ENCODE results near the gene AKR1B1.
A peak's percentile ranks its signal among the peaks of the same experiment; 100 is the strongest.

Gene AKR1B1

DNA sequence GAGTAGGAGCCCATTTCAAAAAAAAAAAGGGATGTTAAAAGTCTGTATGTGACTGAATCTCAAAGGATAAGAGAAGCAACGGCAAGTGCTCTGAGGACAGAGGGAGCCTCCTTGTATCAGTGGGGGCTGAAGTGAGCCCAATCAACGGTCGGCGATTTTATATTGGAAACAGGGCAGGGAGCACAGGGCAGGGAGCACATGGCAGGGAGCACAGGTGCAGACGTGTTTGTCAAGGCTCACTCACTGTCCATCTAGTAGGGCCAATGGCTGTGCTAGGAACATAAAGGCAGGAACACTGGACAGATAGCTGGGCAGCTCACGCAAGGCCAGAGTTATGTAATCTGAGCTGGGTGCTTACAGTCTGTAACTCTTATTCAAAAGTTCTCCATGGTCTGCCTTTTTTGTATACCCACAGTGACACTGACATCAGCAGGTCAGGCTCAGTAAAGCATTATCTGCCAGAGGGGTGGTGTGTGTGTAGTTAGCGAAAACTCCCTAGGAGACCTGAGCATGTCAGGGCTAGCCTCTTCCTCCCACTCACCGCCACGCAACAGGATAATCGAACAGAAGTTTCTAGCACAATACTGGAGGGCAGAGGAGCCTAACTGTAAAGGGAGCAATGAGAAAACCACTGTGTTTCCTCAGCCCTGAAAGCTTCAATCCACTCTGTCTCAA lies 15.4 kb downstream of the AKR1B1 start:
- Histone ChIP-seq H3K4me2 (ENCODE audit: low read length) (no peak overlapping the region), H3K27me3 (ENCODE audit: control insufficient read depth, insufficient read depth, low read length) (no peaks in the 10 kb centered on the region), H3K36me3 (ENCODE audit: insufficient read depth, low read length) (peaks cover 75% of the 10 kb centered on the region), H3K4me1 (ENCODE audit: control insufficient read depth, insufficient read depth, low read length) (peaks cover 9% of the 10 kb centered on the region), H3K9me3 (replicated peaks; ENCODE audit: low read length) (no peaks in the 10 kb centered on the region), H3K4me3 (ENCODE audit: low read length) (no peak overlapping the region), H3K9ac (ENCODE audit: low read depth, low read length) (no peak overlapping the region)

GRCh38 chr7:134442441-134443220 lies 16.3 kb downstream of the AKR1B1 start:
- no peaks in the 10 kb centered on the region for H3K9me3 ChIP-seq (replicated peaks; ENCODE audit: low read length)
- H3K36me3 ChIP-seq (ENCODE audit: insufficient read depth, low read length), result peaks cover 66% of the 10 kb centered on the region

GRCh38 chr7:134441264-134441663 lies 17.6 kb downstream of the AKR1B1 start:
- Histone ChIP-seq H3K4me3 (ENCODE audit: low read length) (no peak overlapping the region), H3K36me3 (ENCODE audit: insufficient read depth, low read length) (peaks cover 53% of the 10 kb centered on the region), H3K27me3 (ENCODE audit: control insufficient read depth, insufficient read depth, low read length) (no peaks in the 10 kb centered on the region), H3K4me2 (ENCODE audit: low read length) (no peak overlapping the region), H3K9me3 (replicated peaks; ENCODE audit: low read length) (no peaks in the 10 kb centered on the region), H3K4me1 (ENCODE audit: control insufficient read depth, insufficient read depth, low read length) (no peaks in the 10 kb centered on the region), H3K9ac (ENCODE audit: low read depth, low read length) (no peak overlapping the region)

More at GRCh38 chr7:134442441-134443220, 16.3 kb downstream of the AKR1B1 start:
- Histone ChIP-seq H3K4me1 (ENCODE audit: control insufficient read depth, insufficient read depth, low read length) (peaks cover under 1% of the 10 kb centered on the region), H3K9ac (ENCODE audit: low read depth, low read length) (no peak overlapping the region), H3K4me2 (ENCODE audit: low read length) (no peak overlapping the region), H3K4me3 (ENCODE audit: low read length) (no peak overlapping the region), H3K27me3 (ENCODE audit: control insufficient read depth, insufficient read depth, low read length) (no peaks in the 10 kb centered on the region)

DNA sequence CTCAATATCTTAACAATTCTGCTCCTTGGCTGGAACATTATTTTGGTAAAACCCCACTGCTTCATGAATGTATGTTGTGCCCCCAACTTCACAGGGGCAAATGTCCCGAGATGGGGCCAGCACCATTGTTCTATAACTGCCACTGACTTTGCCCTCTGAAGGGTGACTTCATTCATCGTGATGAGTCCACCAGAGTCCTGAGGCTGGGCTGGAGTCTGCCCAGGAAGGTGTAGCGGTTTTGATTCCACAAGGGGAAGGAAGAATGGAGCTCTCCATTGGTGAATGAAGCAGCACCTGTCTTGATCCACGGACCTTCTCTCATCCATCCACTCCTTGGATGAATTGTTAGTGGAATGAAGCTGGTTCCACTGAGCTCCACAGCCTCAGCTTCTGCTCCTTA lies 18.4 kb downstream of the AKR1B1 start:
- Histone ChIP-seq H3K9me3 (replicated peaks; ENCODE audit: low read length) (no peaks in the 10 kb centered on the region), H3K9ac (ENCODE audit: low read depth, low read length) (no peak overlapping the region), H3K36me3 (ENCODE audit: insufficient read depth, low read length) (peaks cover 46% of the 10 kb centered on the region), H3K4me2 (ENCODE audit: low read length) (no peak overlapping the region), H3K4me3 (ENCODE audit: low read length) (no peak overlapping the region), H3K4me1 (ENCODE audit: control insufficient read depth, insufficient read depth, low read length) (no peaks in the 10 kb centered on the region), H3K27me3 (ENCODE audit: control insufficient read depth, insufficient read depth, low read length) (no peaks in the 10 kb centered on the region)

DNA sequence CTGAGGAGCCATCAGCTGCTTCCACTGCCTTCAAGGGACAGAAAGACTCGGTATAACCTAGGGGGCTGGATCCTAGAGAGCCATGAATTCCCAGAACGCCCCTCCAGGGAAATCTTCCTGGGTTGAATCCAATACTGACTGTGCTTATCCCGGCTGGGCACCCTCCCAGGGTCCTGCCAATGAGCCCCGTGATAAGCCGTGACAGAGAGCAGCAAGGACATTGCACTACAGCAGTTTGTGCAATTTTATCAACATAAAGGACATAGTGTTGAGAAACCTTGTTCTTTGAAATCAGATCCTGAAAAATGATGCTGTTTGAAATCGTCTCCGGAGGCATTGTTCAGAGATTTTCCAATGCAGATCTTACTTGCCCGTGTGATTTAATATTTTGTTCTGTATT lies 18.8 kb downstream of the AKR1B1 start:
- Histone ChIP-seq H3K4me2 (ENCODE audit: low read length) (no peak overlapping the region), H3K27me3 (ENCODE audit: control insufficient read depth, insufficient read depth, low read length) (no peaks in the 10 kb centered on the region), H3K36me3 (ENCODE audit: insufficient read depth, low read length) (peaks cover 43% of the 10 kb centered on the region), H3K4me3 (ENCODE audit: low read length) (no peak overlapping the region), H3K9me3 (replicated peaks; ENCODE audit: low read length) (no peaks in the 10 kb centered on the region), H3K4me1 (ENCODE audit: control insufficient read depth, insufficient read depth, low read length) (peaks cover under 1% of the 10 kb centered on the region), H3K9ac (ENCODE audit: low read depth, low read length) (no peak overlapping the region)

DNA sequence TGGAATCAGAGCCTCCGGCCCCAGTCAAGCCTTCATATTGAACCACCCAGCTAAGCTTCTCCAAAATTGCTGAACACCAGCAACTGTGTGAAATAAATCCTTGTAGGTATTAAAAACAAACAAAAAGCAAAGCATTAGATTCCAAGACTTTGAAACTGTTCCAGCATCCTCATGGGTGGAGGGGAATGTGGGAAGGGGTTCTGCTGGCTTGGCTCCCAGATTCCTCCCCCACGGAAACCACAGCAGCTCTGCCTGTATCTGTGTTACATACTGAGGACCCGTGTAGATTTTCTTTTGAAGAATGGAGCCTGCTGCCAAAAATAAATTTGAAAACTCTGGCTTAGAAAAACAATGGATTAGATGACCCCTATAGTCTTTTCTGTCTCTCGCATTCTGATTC lies 20.0 kb downstream of the AKR1B1 start:
- Histone ChIP-seq H3K4me2 (ENCODE audit: low read length) (no peak overlapping the region), H3K27me3 (ENCODE audit: control insufficient read depth, insufficient read depth, low read length) (no peaks in the 10 kb centered on the region), H3K9me3 (replicated peaks; ENCODE audit: low read length) (no peaks in the 10 kb centered on the region), H3K9ac (ENCODE audit: low read depth, low read length) (no peak overlapping the region), H3K4me3 (ENCODE audit: low read length) (no peak overlapping the region), H3K36me3 (ENCODE audit: insufficient read depth, low read length) (peaks cover 35% of the 10 kb centered on the region), H3K4me1 (ENCODE audit: control insufficient read depth, insufficient read depth, low read length) (peaks cover 4% of the 10 kb centered on the region)

GRCh38 chr7:134435161-134435920 lies 23.6 kb downstream of the AKR1B1 start:
- H3K4me3 ChIP-seq (ENCODE audit: low read length), result no peak overlapping the region
- no peak overlapping the region for H3K4me2 ChIP-seq (ENCODE audit: low read length)
- H3K9ac ChIP-seq (ENCODE audit: low read depth, low read length), result no peak overlapping the region
- no peaks in the 10 kb centered on the region for H3K9me3 ChIP-seq (replicated peaks; ENCODE audit: low read length)
- H3K4me1 ChIP-seq (ENCODE audit: control insufficient read depth, insufficient read depth, low read length), result peaks cover 19% of the 10 kb centered on the region
- no peaks in the 10 kb centered on the region for H3K27me3 ChIP-seq (ENCODE audit: control insufficient read depth, insufficient read depth, low read length)
- peaks cover 3% of the 10 kb centered on the region for H3K36me3 ChIP-seq (ENCODE audit: insufficient read depth, low read length)

DNA sequence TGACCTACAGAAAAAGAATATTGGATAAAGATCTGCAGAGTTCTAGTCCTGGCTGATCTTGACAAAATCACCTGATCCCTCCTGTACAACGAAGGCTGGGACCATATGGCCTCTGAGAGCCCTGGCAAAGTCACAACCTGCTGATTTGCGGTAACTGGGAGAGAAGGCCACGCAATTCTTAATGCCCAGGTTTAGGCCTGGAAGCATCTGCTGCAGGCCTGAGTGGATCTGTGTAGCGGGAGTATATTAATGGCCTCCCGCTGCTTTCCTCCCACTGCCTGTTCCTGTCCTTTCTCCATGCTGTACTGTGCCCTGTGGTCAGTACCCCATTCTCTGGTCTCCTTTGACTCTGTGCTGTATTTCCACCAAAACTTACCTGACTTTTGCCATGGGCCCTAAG lies 24.2 kb downstream of the AKR1B1 start:
- Histone ChIP-seq H3K4me1 (ENCODE audit: control insufficient read depth, insufficient read depth, low read length) (peaks cover 19% of the 10 kb centered on the region), H3K4me3 (ENCODE audit: low read length) (no peak overlapping the region), H3K27me3 (ENCODE audit: control insufficient read depth, insufficient read depth, low read length) (no peaks in the 10 kb centered on the region), H3K9ac (ENCODE audit: low read depth, low read length) (no peak overlapping the region), H3K36me3 (ENCODE audit: insufficient read depth, low read length) (no peaks in the 10 kb centered on the region), H3K9me3 (replicated peaks; ENCODE audit: low read length) (no peaks in the 10 kb centered on the region), H3K4me2 (ENCODE audit: low read length) (no peak overlapping the region)

DNA sequence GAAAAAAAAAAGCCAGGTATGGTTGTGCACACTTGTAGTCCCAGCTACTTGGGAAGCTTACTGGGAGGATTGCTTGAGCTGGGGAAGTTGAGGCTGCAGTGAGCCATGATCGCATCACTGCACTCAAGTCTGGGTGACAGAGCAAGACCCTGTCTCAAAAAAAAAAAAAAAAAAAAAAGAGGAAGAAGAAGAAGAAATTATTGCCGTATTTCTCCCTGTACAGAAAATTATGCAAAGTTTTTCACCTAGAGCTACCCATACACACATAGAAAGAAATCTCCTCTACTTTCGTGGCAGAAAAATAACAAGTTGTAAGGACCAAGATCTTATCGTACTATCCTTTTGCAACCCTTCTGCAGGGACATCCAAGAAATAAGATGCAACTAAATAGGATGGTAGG lies 25.5 kb downstream of the AKR1B1 start:
- Histone ChIP-seq H3K9ac (ENCODE audit: low read depth, low read length) (no peak overlapping the region), H3K4me2 (ENCODE audit: low read length) (no peak overlapping the region), H3K36me3 (ENCODE audit: insufficient read depth, low read length) (no peaks in the 10 kb centered on the region), H3K27me3 (ENCODE audit: control insufficient read depth, insufficient read depth, low read length) (no peaks in the 10 kb centered on the region), H3K4me1 (ENCODE audit: control insufficient read depth, insufficient read depth, low read length) (peaks cover 19% of the 10 kb centered on the region), H3K4me3 (ENCODE audit: low read length) (no peak overlapping the region), H3K9me3 (replicated peaks; ENCODE audit: low read length) (no peaks in the 10 kb centered on the region)

GRCh38 chr7:134432296-134433152 lies 26.4 kb downstream of the AKR1B1 start:
- Histone ChIP-seq H3K4me2 (ENCODE audit: low read length) (peak overlapping the region; percentile 90), H3K9me3 (replicated peaks; ENCODE audit: low read length) (no peaks in the 10 kb centered on the region), H3K9ac (ENCODE audit: low read depth, low read length) (peak overlapping the region; percentile 68), H3K36me3 (ENCODE audit: insufficient read depth, low read length) (no peaks in the 10 kb centered on the region), H3K4me3 (ENCODE audit: low read length) (peak overlapping the region; percentile 67), H3K4me1 (ENCODE audit: control insufficient read depth, insufficient read depth, low read length) (peaks cover 19% of the 10 kb centered on the region), H3K27me3 (ENCODE audit: control insufficient read depth, insufficient read depth, low read length) (no peaks in the 10 kb centered on the region)

- H3K4me1 ChIP-seq (ENCODE audit: control insufficient read depth, insufficient read depth, low read length), result peaks cover 19% of the 10 kb centered on the region
- H3K9ac ChIP-seq (ENCODE audit: low read depth, low read length), result peak overlapping the region; percentile 68
- H3K4me2 ChIP-seq (ENCODE audit: low read length), result peak overlapping the region; percentile 90
- H3K27me3 ChIP-seq (ENCODE audit: control insufficient read depth, insufficient read depth, low read length), result no peaks in the 10 kb centered on the region
- peak overlapping the region; percentile 67 for H3K4me3 ChIP-seq (ENCODE audit: low read length)
- no peaks in the 10 kb centered on the region for H3K36me3 ChIP-seq (ENCODE audit: insufficient read depth, low read length)
- no peaks in the 10 kb centered on the region for H3K9me3 ChIP-seq (replicated peaks; ENCODE audit: low read length)
These were observed 27.1 kb downstream of the AKR1B1 start for GRCh38 chr7:134431815-134432214.

All from skeletal muscle satellite cell (primary cell).